Vagina (tissue), 2 donors: ENCODE results near the gene CEMIP. TPM values are rescaled to one million over a fixed set of nuclear protein-coding genes. Genes with fewer than 3 reads are reported as not detected.

ENCODE experiments used
- DNase-seq, 2 donors: peaks; one replicate each; pipeline ENCODE4 v3.0.0-alpha.2; 2017; ENCODE audit errors: extremely low spot score in 2 of 2
- H3K27ac ChIP-seq: fragments of 200-600 bp; sonication (generic); one replicate; pipeline ENCODE4 v1.5.1; 2019
- H3K27me3 ChIP-seq: fragments of 200-600 bp; sonication (generic); one replicate; pipeline ENCODE4 v1.5.1; 2019
- H3K36me3 ChIP-seq, 2 donors: fragments of 200-600 bp; sonication (generic); one replicate each; pipeline ENCODE4 v1.5.1; 2017 to 2019
- H3K4me1 ChIP-seq: fragments of 200-600 bp; sonication (generic); one replicate; pipeline ENCODE4 v1.5.1; 2019
- H3K4me3 ChIP-seq, 2 donors: fragments of 200-600 bp; sonication (generic); 1 replicate in 1 of 2; 2 replicates in 1 of 2; pipeline ENCODE4 v1.5.1; 2016 to 2019
- H3K9me3 ChIP-seq: fragments of 200-600 bp; sonication (generic); one replicate; pipeline ENCODE4 v1.5.1; 2019
- POLR2A ChIP-seq, 2 donors: fragments of 450-650 bp; IDR thresholded peaks; one replicate each; pipeline ENCODE4 v1.6.1; 2017; ENCODE audit warnings: antibody characterized with exemption in 2 of 2, mild to moderate bottlenecking in 2 of 2, moderate library complexity in 2 of 2
- POLR2AphosphoS5 ChIP-seq, 2 donors: sonication (generic); formaldehyde crosslinking; IDR thresholded peaks; one replicate each; pipeline ENCODE4 v1.9.0; 2017; ENCODE audit warnings: antibody characterized with exemption in 2 of 2, mild to moderate bottlenecking in 2 of 2, low read depth in 1 of 2; ENCODE audit not compliant: insufficient read depth in 1 of 2
- intact Hi-C: fragments of 100-400 bp; cut with DNase I; formaldehyde crosslinking; loops from one replicate; pipeline ENCODE4 v1.15.1; 2023
- total RNA-seq: library from RNA; depleted of rRNA; stranded (reverse); fragments of >200 nt; gene quantifications from one replicate; pipeline ENCODE4 v1.2.3, GENCODE V29; 2016
- TF ChIP-seq, protein P1 (sequence below), 3 experiments: fragments of 450-650 bp in 2 of 3; fragments of 200-600 bp in 1 of 3; sonication (generic) in 1 of 3; IDR thresholded peaks; one replicate each; pipeline ENCODE4 v1.5.1; 2017 to 2019; ENCODE audit warnings: antibody characterized with exemption in 3 of 3, mild to moderate bottlenecking in 2 of 3, moderate library complexity in 2 of 3

CEMIP gene
- total RNA-seq, 1 donor from 2014 or later: 0.74 TPM

DNA sequence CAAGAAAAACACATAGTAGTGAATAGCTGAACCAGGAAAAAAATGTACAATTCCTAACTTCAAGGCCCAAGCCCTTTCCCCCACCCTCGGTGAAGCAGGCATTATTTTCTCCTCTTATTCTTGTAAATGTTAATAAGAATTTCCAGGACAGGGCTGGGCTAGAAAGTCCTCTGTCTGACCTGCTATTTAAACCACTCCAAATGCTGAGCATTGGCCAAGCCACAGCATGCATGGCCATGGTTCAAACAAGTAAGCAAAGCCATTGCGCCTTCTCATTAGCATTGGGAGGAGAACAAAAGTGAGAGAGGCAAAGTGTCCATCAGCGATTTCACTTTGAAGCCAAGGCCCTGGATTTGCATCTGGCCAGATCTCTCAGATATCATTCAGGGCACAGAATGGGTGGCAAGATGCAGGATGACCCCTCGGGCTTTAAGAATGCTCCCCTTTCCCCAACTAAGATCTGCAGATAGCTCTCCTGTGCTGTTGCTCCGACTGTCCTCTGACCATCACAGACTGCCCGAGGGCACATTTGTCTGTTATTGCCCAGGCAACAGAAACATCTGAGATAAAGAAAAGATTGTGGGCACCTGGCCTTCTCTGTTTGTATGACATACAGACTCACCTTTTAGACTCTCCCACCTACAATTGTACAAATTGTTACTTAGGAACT, 46.3 kb downstream of the CEMIP start:
- no peak overlapping the region for H3K27ac ChIP-seq
- peaks cover 8% of the 10 kb centered on the region for H3K4me1 ChIP-seq
- H3K27me3 ChIP-seq: no peaks in the 10 kb centered on the region
- DNase-seq: no peak
- no peak for TF ChIP-seq POLR2AphosphoS5 (IDR thresholded peaks at IDR 0.05; ENCODE audit: insufficient read depth in 1 of 2, low read depth in 1 of 2)
- TF ChIP-seq, protein P1, sequence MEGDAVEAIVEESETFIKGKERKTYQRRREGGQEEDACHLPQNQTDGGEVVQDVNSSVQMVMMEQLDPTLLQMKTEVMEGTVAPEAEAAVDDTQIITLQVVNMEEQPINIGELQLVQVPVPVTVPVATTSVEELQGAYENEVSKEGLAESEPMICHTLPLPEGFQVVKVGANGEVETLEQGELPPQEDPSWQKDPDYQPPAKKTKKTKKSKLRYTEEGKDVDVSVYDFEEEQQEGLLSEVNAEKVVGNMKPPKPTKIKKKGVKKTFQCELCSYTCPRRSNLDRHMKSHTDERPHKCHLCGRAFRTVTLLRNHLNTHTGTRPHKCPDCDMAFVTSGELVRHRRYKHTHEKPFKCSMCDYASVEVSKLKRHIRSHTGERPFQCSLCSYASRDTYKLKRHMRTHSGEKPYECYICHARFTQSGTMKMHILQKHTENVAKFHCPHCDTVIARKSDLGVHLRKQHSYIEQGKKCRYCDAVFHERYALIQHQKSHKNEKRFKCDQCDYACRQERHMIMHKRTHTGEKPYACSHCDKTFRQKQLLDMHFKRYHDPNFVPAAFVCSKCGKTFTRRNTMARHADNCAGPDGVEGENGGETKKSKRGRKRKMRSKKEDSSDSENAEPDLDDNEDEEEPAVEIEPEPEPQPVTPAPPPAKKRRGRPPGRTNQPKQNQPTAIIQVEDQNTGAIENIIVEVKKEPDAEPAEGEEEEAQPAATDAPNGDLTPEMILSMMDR (IDR thresholded peaks at IDR 0.05): no peak
- no peak for TF ChIP-seq POLR2A (IDR thresholded peaks at IDR 0.05)
- no peaks in the 10 kb centered on the region for H3K9me3 ChIP-seq
- no peaks in the 10 kb centered on the region for H3K36me3 ChIP-seq
- intact Hi-C loops: no loop called here
- no peak overlapping the region for H3K4me3 ChIP-seq

DNA sequence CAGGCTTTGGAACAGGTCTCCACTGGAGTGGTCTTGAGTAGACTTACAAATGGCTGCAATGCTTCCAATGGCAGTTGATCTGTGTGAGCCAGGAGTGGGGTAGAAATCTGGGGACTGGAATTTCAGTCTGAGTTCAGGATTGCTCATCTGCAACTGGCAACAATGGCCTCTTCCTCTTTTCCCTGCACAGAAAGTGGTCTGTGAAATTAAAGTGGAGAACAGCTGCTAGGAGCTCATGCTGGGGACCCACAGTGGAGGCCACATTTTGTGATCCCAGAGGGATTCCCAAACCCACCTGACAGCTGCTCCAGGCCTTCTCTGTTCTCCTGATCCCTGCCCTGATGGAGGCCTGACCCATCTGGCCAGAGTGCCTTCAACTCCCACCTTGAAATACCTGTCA, 49.6 kb downstream of the CEMIP start:
- TF ChIP-seq POLR2A (IDR thresholded peaks at IDR 0.05): no peak
- TF ChIP-seq, protein P1 (IDR thresholded peaks at IDR 0.05): no peak
- TF ChIP-seq POLR2AphosphoS5 (IDR thresholded peaks at IDR 0.05; ENCODE audit: insufficient read depth in 1 of 2, low read depth in 1 of 2): no peak
- no peak overlapping the region for H3K27ac ChIP-seq
- H3K27me3 ChIP-seq: no peaks in the 10 kb centered on the region
- peaks cover 9% of the 10 kb centered on the region for H3K4me1 ChIP-seq
- intact Hi-C loops: no loop called here
- H3K9me3 ChIP-seq: no peaks in the 10 kb centered on the region
- no peak overlapping the region for H3K4me3 ChIP-seq
- H3K36me3 ChIP-seq: no peaks in the 10 kb centered on the region
- DNase-seq: no peak

DNA sequence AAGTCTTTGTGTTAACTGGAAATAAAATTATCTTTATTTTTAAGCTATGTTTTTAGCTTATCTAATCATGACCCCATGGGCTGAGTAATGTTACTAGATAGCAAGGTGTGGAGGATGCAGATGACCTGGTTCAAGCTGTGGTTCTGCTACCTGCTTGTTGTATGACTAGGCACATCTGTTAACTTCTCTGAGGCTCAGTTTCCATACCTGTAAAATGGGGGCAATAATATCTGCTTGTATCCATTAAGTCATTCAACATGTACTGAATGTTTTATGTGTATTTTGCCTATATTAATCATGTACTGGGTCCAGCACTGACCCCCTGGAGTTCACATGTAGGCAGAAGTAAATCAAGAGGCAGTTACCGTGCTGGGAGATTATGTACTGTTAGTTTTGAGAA, 51.5 kb downstream of the CEMIP start:
- Histone ChIP-seq H3K4me1 (peaks cover 20% of the 10 kb centered on the region), H3K36me3 (no peaks in the 10 kb centered on the region), H3K9me3 (no peaks in the 10 kb centered on the region), H3K4me3 (no peak overlapping the region), H3K27ac (no peak overlapping the region), H3K27me3 (no peaks in the 10 kb centered on the region)
- TF ChIP-seq POLR2AphosphoS5 (IDR thresholded peaks at IDR 0.05; ENCODE audit: insufficient read depth in 1 of 2, low read depth in 1 of 2): no peak
- TF ChIP-seq, protein P1 (IDR thresholded peaks at IDR 0.05): no peak
- no peak for TF ChIP-seq POLR2A (IDR thresholded peaks at IDR 0.05)
- intact Hi-C loops: no loop called here
- no peak for DNase-seq

DNA sequence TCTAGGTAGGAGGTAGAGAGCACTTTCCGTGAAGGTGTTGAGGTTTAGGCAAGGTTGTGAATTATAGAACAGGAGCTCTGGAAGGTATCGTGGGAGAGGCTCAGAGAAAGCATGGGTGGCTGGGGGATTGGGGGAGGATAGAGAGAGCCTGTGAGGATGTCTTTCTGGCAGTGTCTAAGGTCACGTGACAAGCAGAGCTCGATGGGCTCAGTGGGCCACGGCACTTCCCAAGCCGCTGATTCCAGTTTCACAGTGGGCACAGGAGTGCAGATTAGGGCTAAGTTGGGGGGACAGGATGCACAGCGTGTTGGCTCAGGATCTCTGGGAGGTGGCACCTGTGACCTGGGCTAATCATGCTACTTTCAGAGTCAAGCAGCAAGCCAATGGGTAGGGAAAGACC, 52.0 kb downstream of the CEMIP start:
- Histone ChIP-seq H3K4me3 (no peak overlapping the region), H3K27me3 (no peaks in the 10 kb centered on the region), H3K9me3 (no peaks in the 10 kb centered on the region), H3K36me3 (no peaks in the 10 kb centered on the region), H3K27ac (no peak overlapping the region), H3K4me1 (peaks cover 20% of the 10 kb centered on the region)
- intact Hi-C loops: no loop called here
- no peak for DNase-seq
- TF ChIP-seq, protein P1 (IDR thresholded peaks at IDR 0.05): no peak
- no peak for TF ChIP-seq POLR2AphosphoS5 (IDR thresholded peaks at IDR 0.05; ENCODE audit: insufficient read depth in 1 of 2, low read depth in 1 of 2)
- no peak for TF ChIP-seq POLR2A (IDR thresholded peaks at IDR 0.05)

DNA sequence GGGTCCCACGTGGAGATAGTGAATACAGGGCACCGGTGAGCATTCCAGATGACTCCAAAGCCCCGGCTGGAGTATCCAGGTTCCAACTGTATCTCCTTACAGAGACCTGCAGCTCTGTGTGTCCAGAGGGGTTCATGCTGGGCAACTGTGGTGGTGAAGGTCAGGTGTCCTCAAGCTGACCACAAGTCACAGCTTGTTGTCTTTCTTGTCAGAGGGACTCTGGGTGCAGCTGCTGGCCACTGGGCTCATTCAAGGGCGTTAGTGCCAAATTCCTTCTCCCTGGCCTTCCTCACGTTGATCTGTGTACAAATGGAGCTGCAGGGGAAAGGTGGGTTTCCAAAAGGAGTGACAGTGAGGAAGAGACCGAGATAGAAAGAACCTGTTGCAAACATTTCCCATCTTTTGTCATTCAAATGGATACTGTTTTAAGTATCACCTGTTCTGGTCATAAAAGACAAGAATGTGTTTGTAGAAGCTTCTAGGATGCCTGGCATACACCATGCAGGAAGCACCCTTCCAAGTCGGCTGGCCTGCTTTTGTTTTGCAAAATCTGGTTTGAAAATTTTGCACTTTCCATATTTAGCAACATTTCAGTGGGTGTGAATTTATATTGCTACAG, 52.5 kb downstream of the CEMIP start:
- TF ChIP-seq, protein P1 (IDR thresholded peaks at IDR 0.05): no peak
- no peak for TF ChIP-seq POLR2AphosphoS5 (IDR thresholded peaks at IDR 0.05; ENCODE audit: insufficient read depth in 1 of 2, low read depth in 1 of 2)
- TF ChIP-seq POLR2A (IDR thresholded peaks at IDR 0.05): no peak
- H3K27me3 ChIP-seq: no peaks in the 10 kb centered on the region
- H3K36me3 ChIP-seq: no peaks in the 10 kb centered on the region
- H3K9me3 ChIP-seq: no peaks in the 10 kb centered on the region
- intact Hi-C loops: no loop called here
- H3K4me1 ChIP-seq: peaks cover 20% of the 10 kb centered on the region
- no peak overlapping the region for H3K4me3 ChIP-seq
- no peak for DNase-seq
- no peak overlapping the region for H3K27ac ChIP-seq
